Gastroesophageal sphincter (tissue), 4 donors: ENCODE measurements around the gene USP12. TPM values are rescaled to one million over a fixed set of nuclear protein-coding genes. Genes with fewer than 3 reads are reported as not detected.
A peak's percentile ranks its signal among the peaks of the same experiment; 100 is the strongest.

Experiments
- ATAC-seq: fragments of 150-250 bp; one replicate; pipeline ENCODE4 v1.9.1; 2016; ENCODE audit warnings: mild to moderate bottlenecking, moderate library complexity
- H3K27ac ChIP-seq, 4 donors: fragments of 200-600 bp; sonication (generic) in 3 of 4; 1 replicate in 3 of 4; 2 replicates in 1 of 4; pipeline ENCODE4 v1.5.1; 2016 to 2019
- H3K27me3 ChIP-seq: fragments of 200-600 bp; sonication (generic); one replicate; pipeline ENCODE4 v1.5.1; 2019
- H3K36me3 ChIP-seq, 2 donors: fragments of 200-600 bp; sonication (generic); one replicate each; pipeline ENCODE4 v1.5.1; 2019; ENCODE audit warnings: control low read depth in 1 of 2
- H3K4me1 ChIP-seq, 3 donors: fragments of 200-600 bp; sonication (generic); 1 replicate in 2 of 3; 2 replicates in 1 of 3; pipeline ENCODE4 v1.5.1; 2016 to 2019; ENCODE audit warnings: control low read depth in 2 of 3
- H3K4me3 ChIP-seq, 2 donors: fragments of 200-600 bp; sonication (generic); one replicate each; pipeline ENCODE4 v1.5.1; 2019; ENCODE audit warnings: mild to moderate bottlenecking in 1 of 2, moderate library complexity in 1 of 2
- H3K9me3 ChIP-seq, 3 donors: fragments of 200-600 bp; sonication (generic); one replicate each; pipeline ENCODE4 v1.5.1; 2017 to 2019; ENCODE audit warnings: control low read depth in 2 of 3
- EP300 ChIP-seq: sonication (generic); formaldehyde crosslinking; IDR thresholded peaks from one replicate; pipeline ENCODE4 v1.6.1; 2017; ENCODE audit warnings: antibody characterized with exemption, mild to moderate bottlenecking
- POLR2A ChIP-seq, 2 donors: fragments of 450-650 bp; IDR thresholded peaks; one replicate each; pipeline ENCODE4 v1.6.1; 2017; ENCODE audit warnings: antibody characterized with exemption in 2 of 2, mild to moderate bottlenecking in 2 of 2, moderate library complexity in 1 of 2
- POLR2AphosphoS5 ChIP-seq: sonication (generic); formaldehyde crosslinking; IDR thresholded peaks from one replicate; pipeline ENCODE4 v1.6.1; 2017; ENCODE audit warnings: antibody characterized with exemption
- WGBS, 2 donors: methylation state at CpG; one replicate each; pipeline ENCODE4 v1.1.5; 2018; ENCODE audit warnings: low coverage in 1 of 2; 5-methylcytosine and 5-hydroxymethylcytosine counted together
- total RNA-seq, 4 donors: library from RNA; depleted of rRNA; stranded (reverse); fragments of >200 nt; gene quantifications; one replicate each; pipeline ENCODE4 v1.1.0, GENCODE V29; 2016
- TF ChIP-seq, protein P1 (sequence below), 4 experiments: fragments of 200-600 bp in 2 of 4; fragments of 450-650 bp in 2 of 4; sonication (generic) in 1 of 4; IDR thresholded peaks; one replicate each; pipeline ENCODE4 v1.5.1; 2017 to 2019; ENCODE audit warnings: antibody characterized with exemption in 4 of 4, mild to moderate bottlenecking in 2 of 4, moderate library complexity in 2 of 4

USP12 gene
- total RNA-seq, 4 donors from 2014 or later, result 55.7 to 116 (median 78.8) TPM

GRCh38 chr13:27053902-27054595 is 117.6 kb downstream of the USP12 start:
- TF ChIP-seq POLR2AphosphoS5 (no peak), EP300 (no peak), POLR2A (IDR thresholded peaks at IDR 0.05) (no peak)
- TF ChIP-seq, protein P1, sequence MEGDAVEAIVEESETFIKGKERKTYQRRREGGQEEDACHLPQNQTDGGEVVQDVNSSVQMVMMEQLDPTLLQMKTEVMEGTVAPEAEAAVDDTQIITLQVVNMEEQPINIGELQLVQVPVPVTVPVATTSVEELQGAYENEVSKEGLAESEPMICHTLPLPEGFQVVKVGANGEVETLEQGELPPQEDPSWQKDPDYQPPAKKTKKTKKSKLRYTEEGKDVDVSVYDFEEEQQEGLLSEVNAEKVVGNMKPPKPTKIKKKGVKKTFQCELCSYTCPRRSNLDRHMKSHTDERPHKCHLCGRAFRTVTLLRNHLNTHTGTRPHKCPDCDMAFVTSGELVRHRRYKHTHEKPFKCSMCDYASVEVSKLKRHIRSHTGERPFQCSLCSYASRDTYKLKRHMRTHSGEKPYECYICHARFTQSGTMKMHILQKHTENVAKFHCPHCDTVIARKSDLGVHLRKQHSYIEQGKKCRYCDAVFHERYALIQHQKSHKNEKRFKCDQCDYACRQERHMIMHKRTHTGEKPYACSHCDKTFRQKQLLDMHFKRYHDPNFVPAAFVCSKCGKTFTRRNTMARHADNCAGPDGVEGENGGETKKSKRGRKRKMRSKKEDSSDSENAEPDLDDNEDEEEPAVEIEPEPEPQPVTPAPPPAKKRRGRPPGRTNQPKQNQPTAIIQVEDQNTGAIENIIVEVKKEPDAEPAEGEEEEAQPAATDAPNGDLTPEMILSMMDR (IDR thresholded peaks at IDR 0.05), result no peak
- Histone ChIP-seq H3K36me3 (peaks cover 0 to 6% of the 10 kb centered on the region in 2 donors), H3K4me3 (no peak overlapping the region), H3K27ac (peak overlapping the region in 1 of 4 donors; percentile 14), H3K4me1 (peaks cover 0 to 14% (median 6%) of the 10 kb centered on the region in 3 donors), H3K27me3 (no peaks in the 10 kb centered on the region), H3K9me3 (peaks cover 0 to 4% (median 0%) of the 10 kb centered on the region in 3 donors)
- 58 to 67% methylated on average over 3 to 4 of the region's 6 CpGs for WGBS, 2 donors
- peak; percentile 41 for ATAC-seq

GRCh38 chr13:27053210-27053884 is 118.3 kb downstream of the USP12 start:
- Histone ChIP-seq H3K36me3 (peaks cover 0 to 6% of the 10 kb centered on the region in 2 donors), H3K27ac (no peak overlapping the region), H3K27me3 (no peaks in the 10 kb centered on the region), H3K9me3 (peaks cover 0 to 4% (median 0%) of the 10 kb centered on the region in 3 donors), H3K4me3 (no peak overlapping the region), H3K4me1 (peaks cover 0 to 14% (median 6%) of the 10 kb centered on the region in 3 donors)
- no peak for ATAC-seq
- 43 to 53% methylated on average over 7 of the region's 10 CpGs for WGBS, 2 donors
- TF ChIP-seq EP300 (no peak), POLR2A (IDR thresholded peaks at IDR 0.05) (no peak), POLR2AphosphoS5 (no peak)
- TF ChIP-seq, protein P1 (IDR thresholded peaks at IDR 0.05), result no peak

DNA sequence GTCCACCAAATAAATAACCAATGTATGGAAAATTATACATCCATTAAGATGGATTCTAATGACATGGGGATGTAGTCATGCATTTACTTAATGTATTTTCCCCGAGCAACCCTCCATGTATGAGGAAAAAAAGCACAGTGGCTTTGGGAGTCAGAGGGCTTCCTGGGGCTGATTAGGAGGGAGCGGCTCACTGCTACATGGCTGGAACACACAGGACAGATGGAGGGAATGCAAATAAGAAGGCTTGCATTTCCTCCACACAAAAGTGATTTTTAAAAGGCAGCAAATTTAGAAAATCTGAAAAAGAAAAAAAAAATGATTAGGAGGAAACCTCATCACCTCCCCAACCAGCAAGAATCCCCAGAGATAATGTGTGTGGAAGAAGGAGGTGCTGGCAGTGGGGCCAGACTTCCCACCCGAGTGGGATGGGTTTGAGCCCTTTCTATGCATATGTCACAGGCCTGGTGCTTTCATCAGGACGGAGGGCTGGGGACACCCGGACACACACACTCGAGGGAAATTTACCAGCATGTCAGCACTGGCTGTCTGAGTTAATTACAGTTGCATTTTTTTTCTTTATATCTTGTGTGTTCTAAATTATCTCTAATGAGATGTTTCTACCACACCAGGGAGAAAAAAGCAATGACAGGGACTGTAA is 118.9 kb downstream of the USP12 start:
- TF ChIP-seq, protein P1 (IDR thresholded peaks at IDR 0.05), result no peak
- TF ChIP-seq POLR2AphosphoS5 (no peak), EP300 (no peak), POLR2A (IDR thresholded peaks at IDR 0.05) (no peak)
- 72 to 80% methylated on average over 2 to 4 of the region's 6 CpGs for WGBS, 2 donors
- H3K27me3 ChIP-seq, result no peaks in the 10 kb centered on the region
- no peak for ATAC-seq
- H3K4me3 ChIP-seq, result no peak overlapping the region
- peaks cover 0 to 4% (median 0%) of the 10 kb centered on the region in 3 donors for H3K9me3 ChIP-seq
- H3K4me1 ChIP-seq, result peaks cover 0 to 14% (median 6%) of the 10 kb centered on the region in 3 donors
- H3K36me3 ChIP-seq, result peaks cover 0 to 6% of the 10 kb centered on the region in 2 donors
- no peak overlapping the region for H3K27ac ChIP-seq

- H3K27me3 ChIP-seq, result no peaks in the 10 kb centered on the region
- 82 to 90% methylated on average over 7 to 12 of the region's 13 CpGs for WGBS, 2 donors
- H3K9me3 ChIP-seq, result peaks cover 0 to 4% (median 0%) of the 10 kb centered on the region in 3 donors
- no peak overlapping the region for H3K27ac ChIP-seq
- peaks cover 0 to 6% of the 10 kb centered on the region in 2 donors for H3K36me3 ChIP-seq
- H3K4me1 ChIP-seq, result peaks cover 0 to 16% (median 0%) of the 10 kb centered on the region in 3 donors
- H3K4me3 ChIP-seq, result no peak overlapping the region
- ATAC-seq, result no peak
- TF ChIP-seq POLR2AphosphoS5 (no peak), EP300 (no peak), POLR2A (IDR thresholded peaks at IDR 0.05) (no peak)
- TF ChIP-seq, protein P1 (IDR thresholded peaks at IDR 0.05), result no peak
These were observed 124.5 kb downstream of the USP12 start for GRCh38 chr13:27047081-27047480.
